ENCODE data around the gene GGA1.
"Not testable (repeated sequence)": the region's sequence is repeated elsewhere in the genome, so short reads cannot be mapped to it uniquely, and the experiment has no call there.

Gene GGA1

GRCh38 chr22:37650463-37651136 is 42.0 kb downstream of the GGA1 start:
- DNase-seq (ENCODE audit: low read depth), result no peak

- DNase-seq (ENCODE audit: low read depth), result no peak
These were observed 46.1 kb downstream of the GGA1 start for GRCh38 chr22:37654563-37655251.

GRCh38 chr22:37655252-37655563 is 46.6 kb downstream of the GGA1 start:
- no peak for DNase-seq (ENCODE audit: low read depth)

- not testable (repeated sequence) for DNase-seq (ENCODE audit: low read depth)
These were observed 47.9 kb downstream of the GGA1 start for GRCh38 chr22:37656583-37656982.

GRCh38 chr22:37657590-37658132 is 49.0 kb downstream of the GGA1 start:
- no peak for DNase-seq (ENCODE audit: low read depth)

GRCh38 chr22:37658133-37659065 is 49.8 kb downstream of the GGA1 start, which contains the start of gene PDXP:
PDXP (plus strand) TSS chr22:37658723; CDS start chr22:37658783, 60 bp downstream.
- DNase-seq (ENCODE audit: low read depth), result peak; percentile 94

GRCh38 chr22:37659066-37659896 is 50.6 kb downstream of the GGA1 start:
- DNase-seq (ENCODE audit: low read depth), result no peak

- DNase-seq (ENCODE audit: low read depth), result no peak
These were observed 51.5 kb downstream of the GGA1 start for GRCh38 chr22:37659897-37660708.

GRCh38 chr22:37660709-37661045 is 52.0 kb downstream of the GGA1 start:
- DNase-seq (ENCODE audit: low read depth), result no peak

- no peak for DNase-seq (ENCODE audit: low read depth)
These were observed 52.7 kb downstream of the GGA1 start for GRCh38 chr22:37661160-37661924.

- DNase-seq (ENCODE audit: low read depth), result no peak
These were observed 53.4 kb downstream of the GGA1 start for GRCh38 chr22:37662039-37662438.

GRCh38 chr22:37663521-37664140 is 55.0 kb downstream of the GGA1 start:
- no peak for DNase-seq (ENCODE audit: low read depth)

GRCh38 chr22:37664249-37665101 is 55.8 kb downstream of the GGA1 start:
- DNase-seq (ENCODE audit: low read depth), result no peak

GRCh38 chr22:37665487-37665886 is 56.9 kb downstream of the GGA1 start:
- no peak for DNase-seq (ENCODE audit: low read depth)

- DNase-seq (ENCODE audit: low read depth), result no peak
These were observed 61.0 kb downstream of the GGA1 start for GRCh38 chr22:37669586-37669985.

GRCh38 chr22:37672206-37672919 is 63.7 kb downstream of the GGA1 start:
- DNase-seq (ENCODE audit: low read depth), result peak; percentile 41

GRCh38 chr22:37672920-37673455 is 64.4 kb downstream of the GGA1 start:
- no peak for DNase-seq (ENCODE audit: low read depth)

- no peak for DNase-seq (ENCODE audit: low read depth)
These were observed 65.6 kb downstream of the GGA1 start for GRCh38 chr22:37674248-37674647.
